T-helper 1 cell treated with Interleukin-12 subunit alpha and Interleukin-12 subunit beta and Interleukin-4 antibody, amounts not matched to agents 30 μg/mL and 1 μg/mL, for 36 hours (primary cell): ENCODE data around the gene GAN.
"Not testable (repeated sequence)": the region's sequence is repeated elsewhere in the genome, so short reads cannot be mapped to it uniquely, and the experiment has no call there.

Source experiments
- H3K27ac Mint-ChIP-seq: one replicate; pipeline ENCODE4 v1.8.0; 2021; ENCODE audit warnings: mild to moderate bottlenecking, mixed read lengths
- H3K27me3 Mint-ChIP-seq: one replicate; pipeline ENCODE4 v1.8.0; 2021; ENCODE audit warnings: low read depth, mixed read lengths
- H3K36me3 Mint-ChIP-seq: one replicate; pipeline ENCODE4 v1.8.0; 2021; ENCODE audit warnings: low read depth, mixed read lengths
- H3K4me1 Mint-ChIP-seq: one replicate; pipeline ENCODE4 v1.8.0; 2021; ENCODE audit warnings: low read depth, mixed read lengths
- H3K4me3 Mint-ChIP-seq: one replicate; pipeline ENCODE4 v1.8.0; 2021; ENCODE audit warnings: mild to moderate bottlenecking, moderate library complexity, mixed read lengths
- H3K9me3 Mint-ChIP-seq: one replicate; pipeline ENCODE4 v1.8.0; 2021; ENCODE audit warnings: mixed read lengths

GAN gene

DNA sequence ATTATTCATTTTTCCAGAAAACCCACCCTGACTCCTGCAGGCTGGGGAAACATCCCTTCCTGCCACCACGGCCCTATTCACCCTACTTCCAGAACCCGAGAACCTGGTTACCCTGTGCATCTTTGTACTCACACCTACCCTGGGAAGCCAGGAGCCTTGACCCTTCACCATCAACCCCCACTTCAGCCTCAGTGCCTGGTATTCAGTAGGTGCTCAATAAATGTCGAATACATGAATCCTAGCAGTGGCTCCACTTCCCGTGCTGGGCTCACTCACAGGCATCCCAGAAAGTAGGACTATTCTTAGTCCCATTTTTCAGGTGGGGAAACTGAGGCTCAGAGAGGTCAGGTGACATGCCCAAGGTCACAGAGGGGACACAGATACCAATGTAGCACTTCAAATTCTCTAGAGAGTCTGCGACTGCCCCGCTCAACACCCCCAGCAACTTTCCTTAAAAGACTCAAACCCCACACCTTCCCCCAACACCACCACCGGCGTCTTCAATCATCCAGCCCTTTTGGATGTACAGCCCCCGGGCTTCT is 93.7 kb downstream of the GAN start:
- H3K36me3 Mint-ChIP-seq = no peaks in the 10 kb centered on the region
- peaks cover 7% of the 10 kb centered on the region for H3K27me3 Mint-ChIP-seq
- H3K4me1 Mint-ChIP-seq = no peaks in the 10 kb centered on the region
- no peaks in the 10 kb centered on the region for H3K9me3 Mint-ChIP-seq
- H3K27ac Mint-ChIP-seq = no peak overlapping the region
- no peak overlapping the region for H3K4me3 Mint-ChIP-seq

DNA sequence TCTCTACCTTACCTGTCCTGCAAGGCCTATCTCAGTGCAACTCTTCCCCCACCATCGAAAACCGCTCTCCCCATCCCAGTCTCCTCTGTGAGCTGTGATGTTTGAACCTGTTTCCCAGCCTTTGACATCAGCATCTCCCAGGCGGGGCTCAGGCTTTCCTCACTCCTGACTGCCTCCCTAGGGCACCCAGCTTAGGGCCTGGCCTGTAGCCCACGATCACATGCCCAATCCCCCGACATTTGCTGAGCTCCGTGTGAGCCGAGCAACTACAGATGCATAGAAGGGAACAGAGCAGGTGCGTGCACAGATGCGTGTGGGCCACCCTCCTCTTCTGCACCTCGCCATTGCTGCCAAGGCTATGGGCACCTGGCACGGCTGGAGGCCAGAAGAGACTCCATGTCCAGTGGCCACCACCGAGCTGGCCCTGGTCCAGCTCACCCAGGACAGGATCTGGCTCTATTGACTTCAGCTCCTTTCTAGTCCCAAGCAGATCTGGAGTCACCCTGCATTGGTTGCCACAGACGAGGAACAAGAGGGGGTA is 94.3 kb downstream of the GAN start:
- no peaks in the 10 kb centered on the region for H3K36me3 Mint-ChIP-seq
- no peaks in the 10 kb centered on the region for H3K9me3 Mint-ChIP-seq
- peak overlapping the region; percentile 43 for H3K27ac Mint-ChIP-seq
- H3K4me3 Mint-ChIP-seq = no peak overlapping the region
- peaks cover 8% of the 10 kb centered on the region for H3K27me3 Mint-ChIP-seq
- H3K4me1 Mint-ChIP-seq = no peaks in the 10 kb centered on the region

DNA sequence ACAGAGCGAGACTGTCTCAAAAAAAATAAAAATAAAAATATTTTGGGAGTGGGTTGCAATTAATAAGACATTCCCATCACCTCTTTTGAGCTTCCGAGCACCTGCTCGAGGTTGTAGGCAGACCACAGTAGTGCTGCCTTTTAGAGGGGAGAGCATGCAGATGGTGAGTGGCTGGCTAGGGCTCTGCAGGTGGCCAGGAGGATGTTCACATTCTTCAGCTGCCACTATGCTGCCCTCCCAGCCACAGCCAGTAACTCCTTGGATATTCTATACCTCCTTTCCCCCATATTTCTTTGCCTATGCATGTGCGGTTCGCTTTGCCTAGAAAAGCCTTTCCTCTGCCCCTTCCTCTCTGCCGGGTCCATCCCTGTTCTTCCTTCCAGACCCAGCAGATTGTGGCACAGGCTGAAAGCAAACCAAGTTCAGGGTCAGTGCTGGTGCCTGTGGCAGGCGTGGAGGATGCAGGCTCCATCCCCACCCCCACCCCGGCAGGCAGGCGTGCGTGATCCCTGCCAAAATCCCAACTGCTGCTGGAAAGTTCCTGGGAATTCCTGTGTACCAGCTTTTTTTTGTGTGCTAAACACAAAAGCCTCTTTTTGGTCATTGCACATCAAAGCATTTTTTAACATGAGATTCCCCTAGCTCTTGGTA is 96.0 kb downstream of the GAN start:
- no peak overlapping the region for H3K27ac Mint-ChIP-seq
- H3K4me1 Mint-ChIP-seq = peaks cover 3% of the 10 kb centered on the region
- H3K4me3 Mint-ChIP-seq = no peak overlapping the region
- no peaks in the 10 kb centered on the region for H3K9me3 Mint-ChIP-seq
- H3K27me3 Mint-ChIP-seq = peaks cover 15% of the 10 kb centered on the region
- no peaks in the 10 kb centered on the region for H3K36me3 Mint-ChIP-seq

DNA sequence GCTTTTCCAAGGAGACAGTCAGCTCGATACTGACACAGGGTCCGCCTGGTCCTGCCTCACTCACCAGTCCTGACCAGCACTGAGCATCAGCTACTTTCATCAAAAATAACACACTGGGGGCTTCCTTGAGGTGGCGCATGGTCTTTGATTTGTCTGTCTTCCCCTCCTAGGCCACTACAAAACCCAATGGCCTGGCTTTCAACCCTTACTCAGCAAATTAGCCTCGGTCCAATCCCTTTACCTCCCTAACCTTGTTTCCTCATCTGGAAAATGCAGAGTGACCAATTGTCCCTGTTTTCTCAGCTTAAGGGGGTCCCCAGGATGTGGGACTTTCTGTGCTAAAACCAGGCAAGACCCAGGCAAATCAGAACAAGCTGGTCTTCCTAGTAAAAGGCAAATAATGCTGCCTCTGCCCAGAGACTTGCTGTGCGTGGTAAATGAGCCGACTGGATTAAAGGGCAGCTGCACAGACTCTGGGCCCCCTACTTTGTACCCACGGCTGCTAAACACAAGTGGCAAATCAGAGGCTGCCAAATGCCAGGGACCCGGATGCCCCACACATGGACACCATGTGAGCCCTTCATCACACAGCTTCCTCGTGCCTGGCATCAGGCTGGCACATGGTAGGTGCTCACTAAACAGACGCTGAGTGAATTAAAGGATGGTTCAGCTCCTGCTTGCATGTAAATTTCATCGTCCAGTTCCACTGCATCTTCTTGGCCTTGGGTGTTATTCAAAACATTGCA is 98.7 kb downstream of the GAN start:
- Mint-ChIP-seq H3K4me3 (no peak overlapping the region), H3K27me3 (peaks cover 15% of the 10 kb centered on the region)

DNA sequence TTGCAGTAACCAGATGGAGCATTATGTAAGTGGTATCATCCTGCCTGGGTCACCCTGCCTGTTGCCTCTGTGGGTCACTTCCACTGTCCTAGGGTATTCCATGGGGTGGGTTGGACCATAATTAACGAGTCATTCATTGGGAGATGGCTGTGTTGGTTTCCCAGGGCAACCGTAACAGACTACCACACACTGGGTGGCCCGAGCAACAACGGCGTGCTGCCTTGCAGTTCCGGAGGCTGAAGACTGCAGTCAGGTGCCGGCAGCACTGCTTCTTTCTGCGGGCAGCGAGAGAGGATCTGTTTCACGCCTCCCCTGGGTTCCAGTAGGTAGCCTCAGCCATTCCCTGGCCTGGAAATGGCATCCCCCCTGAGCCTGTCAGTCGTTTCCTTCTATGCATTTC is 101.0 kb downstream of the GAN start:
- Mint-ChIP-seq H3K27me3 (peaks cover 15% of the 10 kb centered on the region), H3K4me3 (no peak overlapping the region), H3K36me3 (no peaks in the 10 kb centered on the region), H3K9me3 (no peaks in the 10 kb centered on the region), H3K4me1 (peaks cover 3% of the 10 kb centered on the region), H3K27ac (no peak overlapping the region)

More for the DNA sequence above, 98.7 kb downstream of the GAN start:
- Mint-ChIP-seq H3K9me3 (no peaks in the 10 kb centered on the region), H3K36me3 (no peaks in the 10 kb centered on the region), H3K27ac (no peak overlapping the region), H3K4me1 (peaks cover 3% of the 10 kb centered on the region)

DNA sequence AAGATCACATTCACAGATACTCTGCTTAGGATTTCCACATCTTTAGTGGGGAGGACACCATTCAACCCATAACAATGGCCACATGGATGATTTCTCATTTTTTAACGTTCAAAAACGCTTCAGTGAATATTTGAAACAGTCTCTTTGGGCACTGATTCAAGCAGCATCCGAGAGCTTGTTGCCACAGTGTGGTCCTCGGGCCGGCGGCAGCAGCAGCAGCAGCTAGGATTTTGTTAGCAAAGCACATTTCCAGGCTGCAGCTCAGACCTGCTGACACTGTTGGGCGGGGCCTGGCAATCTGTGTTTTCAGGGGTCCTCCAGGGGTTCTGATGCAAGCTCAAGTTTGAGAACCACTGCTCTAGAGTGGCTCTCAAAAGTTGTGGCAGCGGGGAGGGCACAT is 102.0 kb downstream of the GAN start:
- no peak overlapping the region for H3K27ac Mint-ChIP-seq
- peaks cover 12% of the 10 kb centered on the region for H3K27me3 Mint-ChIP-seq
- no peaks in the 10 kb centered on the region for H3K9me3 Mint-ChIP-seq
- no peak overlapping the region for H3K4me3 Mint-ChIP-seq
- no peaks in the 10 kb centered on the region for H3K36me3 Mint-ChIP-seq
- H3K4me1 Mint-ChIP-seq = peaks cover 3% of the 10 kb centered on the region

DNA sequence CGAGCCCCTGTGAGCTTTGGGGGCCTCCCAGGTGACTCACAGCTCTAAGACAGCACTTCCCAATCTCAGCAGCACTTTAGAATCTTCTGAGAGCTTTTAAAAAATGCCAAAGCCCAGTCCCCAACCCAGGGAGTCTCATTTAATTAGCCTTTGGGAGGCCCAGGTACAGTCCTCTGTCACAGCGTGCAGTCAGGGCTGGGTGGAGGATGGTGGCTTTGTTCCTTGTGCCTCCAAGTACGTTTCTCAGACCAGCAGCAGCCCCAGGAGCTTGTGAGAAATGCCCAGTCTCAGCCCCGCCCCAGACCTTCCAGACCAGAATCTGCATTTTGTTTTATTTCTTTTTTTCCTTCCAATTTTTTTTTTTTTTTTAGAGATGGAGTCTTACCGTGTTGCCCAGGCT is 102.4 kb downstream of the GAN start:
- Mint-ChIP-seq H3K27ac (no peak overlapping the region), H3K27me3 (peaks cover 9% of the 10 kb centered on the region), H3K9me3 (no peaks in the 10 kb centered on the region), H3K36me3 (no peaks in the 10 kb centered on the region), H3K4me3 (no peak overlapping the region), H3K4me1 (peaks cover 3% of the 10 kb centered on the region)

DNA sequence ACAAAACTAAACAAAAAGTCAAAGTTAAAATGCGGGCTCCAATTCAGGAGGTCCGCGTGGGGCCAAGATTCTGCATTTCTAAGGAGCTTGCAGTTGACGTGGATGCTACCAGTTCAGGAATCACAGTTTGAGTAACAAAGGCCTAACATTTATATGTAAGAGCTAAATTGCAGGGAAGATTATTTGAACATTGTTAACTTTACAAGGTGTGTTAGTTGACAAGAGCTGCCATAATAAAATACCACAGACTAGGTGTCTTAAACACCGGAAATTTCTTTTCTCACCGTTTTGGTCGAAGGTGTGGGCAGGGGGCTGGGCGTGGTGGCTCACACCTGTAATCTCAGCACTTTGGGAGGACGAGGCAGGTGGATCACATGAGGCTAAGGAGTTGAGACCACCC is 105.0 kb downstream of the GAN start:
- no peak overlapping the region for H3K4me3 Mint-ChIP-seq
- H3K9me3 Mint-ChIP-seq = no peaks in the 10 kb centered on the region
- H3K36me3 Mint-ChIP-seq = no peaks in the 10 kb centered on the region
- no peak overlapping the region for H3K27ac Mint-ChIP-seq
- H3K27me3 Mint-ChIP-seq = peaks cover under 1% of the 10 kb centered on the region
- peaks cover 2% of the 10 kb centered on the region for H3K4me1 Mint-ChIP-seq

DNA sequence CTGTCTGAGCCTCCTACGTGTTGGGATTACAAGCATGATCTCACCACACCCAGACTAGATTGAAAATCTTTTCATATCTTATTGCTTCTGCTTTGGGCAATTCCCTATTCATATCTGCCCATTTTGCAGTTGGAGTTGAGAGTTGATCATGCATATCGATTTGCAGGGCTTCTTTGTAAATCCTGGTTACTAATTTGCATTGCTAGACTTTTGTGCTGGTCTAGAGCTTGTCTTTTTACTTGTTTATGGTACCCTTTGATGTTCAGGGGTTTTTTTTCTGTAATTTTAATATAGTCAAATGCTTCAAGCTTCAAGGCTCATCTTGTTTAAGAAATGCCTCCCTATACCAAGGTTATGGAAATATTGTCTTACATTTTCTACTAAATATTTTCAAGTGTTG is 106.4 kb downstream of the GAN start:
- Mint-ChIP-seq H3K9me3 (no peaks in the 10 kb centered on the region), H3K27ac (no peak overlapping the region), H3K27me3 (no peaks in the 10 kb centered on the region), H3K36me3 (no peaks in the 10 kb centered on the region), H3K4me3 (no peak overlapping the region), H3K4me1 (peaks cover 8% of the 10 kb centered on the region)

DNA sequence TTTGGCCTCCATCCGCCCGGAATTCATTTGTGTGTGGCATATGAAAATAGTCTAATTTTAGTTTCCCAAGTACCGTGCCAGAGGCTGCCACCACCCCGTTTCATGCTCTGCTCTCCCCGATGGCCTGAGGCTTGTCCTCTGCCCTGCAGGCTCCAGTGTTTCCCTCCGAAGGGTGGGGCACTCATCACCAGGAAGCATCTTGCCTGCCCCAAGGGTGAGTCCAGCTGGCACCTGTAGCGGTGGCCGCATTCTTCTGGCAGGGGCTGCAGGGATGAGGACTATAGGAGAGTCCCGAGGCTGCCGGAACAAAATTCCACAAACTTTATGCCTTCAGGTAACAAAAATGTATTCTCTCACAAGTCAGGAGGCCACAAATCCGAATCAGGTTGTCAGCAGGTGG is 106.8 kb downstream of the GAN start:
- Mint-ChIP-seq H3K9me3 (no peaks in the 10 kb centered on the region), H3K4me3 (no peak overlapping the region), H3K27me3 (no peaks in the 10 kb centered on the region), H3K4me1 (peaks cover 8% of the 10 kb centered on the region), H3K27ac (no peak overlapping the region), H3K36me3 (no peaks in the 10 kb centered on the region)

DNA sequence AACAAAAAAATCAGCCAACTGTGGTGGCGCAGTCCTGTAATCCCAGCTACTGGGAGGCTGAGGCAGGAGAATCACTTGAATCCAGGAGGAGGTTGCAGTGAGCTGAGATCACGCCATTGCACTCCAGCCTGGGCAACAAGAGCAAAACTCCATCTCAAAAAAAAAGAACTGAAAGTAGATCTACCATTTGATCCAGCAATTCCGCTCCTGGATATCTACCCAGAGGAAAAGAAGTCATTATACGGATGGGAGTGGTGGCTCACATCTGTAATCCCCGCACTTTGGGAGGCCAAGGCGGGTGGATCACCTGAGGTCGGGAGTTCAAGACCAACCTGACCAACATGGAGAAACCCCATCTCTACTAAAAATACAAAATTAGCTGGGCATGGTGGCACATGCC is 107.4 kb downstream of the GAN start:
- not testable (repeated sequence) for H3K27ac Mint-ChIP-seq, H3K36me3 Mint-ChIP-seq, H3K4me1 Mint-ChIP-seq, H3K9me3 Mint-ChIP-seq, H3K27me3 Mint-ChIP-seq, H3K4me3 Mint-ChIP-seq

DNA sequence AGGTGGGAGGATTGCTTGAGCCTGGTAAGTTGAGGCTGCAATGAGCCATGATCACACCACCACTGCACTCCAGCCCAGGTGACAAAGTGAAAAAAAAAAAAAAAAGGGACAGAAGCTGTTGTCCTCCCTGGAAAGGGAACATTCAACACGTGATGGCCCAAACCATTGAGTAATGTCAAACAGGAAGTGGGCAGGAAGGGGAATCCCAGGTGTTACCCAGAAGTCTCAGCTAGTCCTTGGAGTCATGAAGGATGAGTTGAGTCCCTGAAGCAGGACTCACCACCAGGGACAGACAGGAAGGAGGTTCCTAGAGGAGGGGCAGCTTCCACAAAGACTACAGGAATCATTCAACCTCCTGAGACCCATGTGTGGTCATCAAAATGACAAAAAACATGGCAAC is 110.0 kb downstream of the GAN start:
- Mint-ChIP-seq H3K36me3 (no peaks in the 10 kb centered on the region), H3K9me3 (no peaks in the 10 kb centered on the region), H3K4me3 (no peak overlapping the region), H3K27ac (peak overlapping the region; percentile 68), H3K4me1 (peaks cover 9% of the 10 kb centered on the region), H3K27me3 (peaks cover 9% of the 10 kb centered on the region)

DNA sequence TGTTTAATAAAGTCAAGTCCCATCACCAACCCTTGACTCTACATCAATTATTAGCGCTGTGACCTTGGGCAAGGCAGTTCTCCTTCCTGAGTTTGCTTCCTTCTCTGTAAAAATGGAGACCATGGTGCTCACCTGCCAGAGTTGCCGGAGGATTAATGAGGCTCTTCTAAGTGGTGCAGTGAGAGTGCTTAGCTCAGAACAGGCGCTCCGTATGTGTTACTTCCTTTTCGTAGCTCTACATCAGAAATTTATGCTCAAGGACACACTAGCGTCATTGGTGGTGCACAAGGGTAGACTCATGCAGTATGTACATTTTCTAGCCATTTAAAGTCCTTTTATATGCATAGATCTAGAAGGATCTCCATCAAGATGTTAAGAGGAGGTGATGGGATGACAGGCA is 112.5 kb downstream of the GAN start:
- peaks cover 9% of the 10 kb centered on the region for H3K27me3 Mint-ChIP-seq
- no peaks in the 10 kb centered on the region for H3K9me3 Mint-ChIP-seq
- peaks cover 11% of the 10 kb centered on the region for H3K4me1 Mint-ChIP-seq
- no peaks in the 10 kb centered on the region for H3K36me3 Mint-ChIP-seq
- H3K27ac Mint-ChIP-seq = no peak overlapping the region
- H3K4me3 Mint-ChIP-seq = no peak overlapping the region

DNA sequence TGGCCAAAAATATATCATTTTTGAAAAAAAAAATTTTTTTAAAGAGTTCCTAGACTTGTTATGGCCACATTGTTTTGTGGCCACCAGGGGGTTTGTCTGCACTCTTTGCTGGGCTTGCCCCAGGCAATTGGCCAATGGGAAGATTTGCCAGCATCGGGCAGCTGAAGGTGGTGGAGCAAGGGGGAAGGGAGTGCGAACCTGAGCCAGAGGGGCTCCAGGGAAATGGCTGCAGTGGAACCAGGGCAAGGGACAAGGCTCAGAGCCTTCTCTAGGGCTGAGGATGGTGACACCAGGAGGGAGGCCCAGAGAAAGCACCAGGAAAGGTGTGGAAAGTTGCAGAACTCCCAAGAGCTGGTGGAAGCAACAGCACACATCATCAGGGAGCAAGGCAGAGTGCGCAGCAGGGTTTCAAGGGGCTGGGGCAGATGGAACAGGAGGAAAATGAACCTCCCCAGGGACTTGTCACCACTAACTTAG is 114.3 kb downstream of the GAN start:
- Mint-ChIP-seq H3K4me1 (peaks cover 11% of the 10 kb centered on the region), H3K27ac (peak overlapping the region; percentile 20), H3K27me3 (peaks cover 9% of the 10 kb centered on the region), H3K4me3 (no peak overlapping the region), H3K36me3 (no peaks in the 10 kb centered on the region), H3K9me3 (no peaks in the 10 kb centered on the region)
